Astrocyte of the spinal cord (primary cell): ENCODE data around the gene BRWD1.
A peak's percentile ranks its signal among the peaks of the same experiment; 100 is the strongest.

Experiments used
- DNase-seq: peaks from one replicate; pipeline ENCODE4 v3.0.0; 2011; ENCODE audit warnings: low read depth, low spot score
- H3K4me3 ChIP-seq: 2 replicates; pipeline ENCODE4 v1.5.1; 2011; ENCODE audit warnings: low read depth, mild to moderate bottlenecking, low read length, moderate library complexity
- CTCF ChIP-seq: IDR thresholded peaks from 2 replicates; pipeline ENCODE4 v1.5.1; 2012; ENCODE audit warnings: low read depth, mild to moderate bottlenecking, low read length, inconsistent platforms
- in situ Hi-C: cut with HindIII; loops from 2 replicates; pipeline ENCODE4 v1.10.0; 2017; ENCODE audit warnings: low sequenced_read_pairs

Gene BRWD1

GRCh38 chr21:39314143-39315027, 953 bp upstream of the BRWD1 start:
- peak overlapping the region; percentile 67 for H3K4me3 ChIP-seq
- DNase-seq = peak; percentile 75
- in situ Hi-C loops = no loop called here
- TF ChIP-seq CTCF = no peak

- peak overlapping the region; percentile 67 for H3K4me3 ChIP-seq
- no peak for TF ChIP-seq CTCF
- DNase-seq = no peak
- in situ Hi-C loops = no loop called here
These were observed 326 bp downstream of the BRWD1 start for GRCh38 chr21:39313042-39313570.

GRCh38 chr21:39312112-39313041, 1.1 kb downstream of the BRWD1 start:
- in situ Hi-C loops = no loop called here
- TF ChIP-seq CTCF = no peak
- DNase-seq = peak; percentile 90
- H3K4me3 ChIP-seq = peak overlapping the region; percentile 67

GRCh38 chr21:39311164-39311563, 2.3 kb downstream of the BRWD1 start:
- no peak overlapping the region for H3K4me3 ChIP-seq
- no peak for DNase-seq
- TF ChIP-seq CTCF = no peak
- in situ Hi-C loops = no loop called here

GRCh38 chr21:39307466-39307865, 6.0 kb downstream of the BRWD1 start:
- no peak overlapping the region for H3K4me3 ChIP-seq
- no peak for TF ChIP-seq CTCF
- DNase-seq = no peak
- in situ Hi-C loops = no loop called here

GRCh38 chr21:39300587-39300986, 12.8 kb downstream of the BRWD1 start:
- no peak overlapping the region for H3K4me3 ChIP-seq
- TF ChIP-seq CTCF = no peak
- in situ Hi-C loops = no loop called here
- no peak for DNase-seq
